ENCODE data around the gene GADL1.

The GADL1 gene

GRCh38 chr3:30810625-30811024, 83.8 kb downstream of the GADL1 start:
- no peak for FAIRE-seq

- no peak for FAIRE-seq
Measured at GRCh38 chr3:30805695-30806094, 88.8 kb downstream of the GADL1 start.

- FAIRE-seq: no peak
Measured at GRCh38 chr3:30804984-30805383, 89.5 kb downstream of the GADL1 start.

- no peak for FAIRE-seq
Measured at GRCh38 chr3:30795176-30795575, 99.3 kb downstream of the GADL1 start.

GRCh38 chr3:30793740-30794139, 100.7 kb downstream of the GADL1 start:
- FAIRE-seq: no peak

GRCh38 chr3:30790150-30790549, 104.3 kb downstream of the GADL1 start:
- no peak for FAIRE-seq

- no peak for FAIRE-seq
Measured at GRCh38 chr3:30786365-30786764, 108.1 kb downstream of the GADL1 start.

- FAIRE-seq: no peak
Measured at GRCh38 chr3:30779686-30780287, 114.7 kb downstream of the GADL1 start.

- FAIRE-seq: no peak
Measured at GRCh38 chr3:30778933-30779332, 115.5 kb downstream of the GADL1 start.

- FAIRE-seq: no peak
Measured at GRCh38 chr3:30777426-30778113, 116.9 kb downstream of the GADL1 start.

GRCh38 chr3:30776186-30776815, 118.2 kb downstream of the GADL1 start:
- no peak for FAIRE-seq

- no peak for FAIRE-seq
Measured at GRCh38 chr3:30775040-30775439, 119.4 kb downstream of the GADL1 start.

GRCh38 chr3:30774062-30774461, 120.4 kb downstream of the GADL1 start:
- no peak for FAIRE-seq

- FAIRE-seq: no peak
Measured at GRCh38 chr3:30770387-30770786, 124.1 kb downstream of the GADL1 start.

- peak; percentile 62 for FAIRE-seq
Measured at GRCh38 chr3:30768703-30769550, 125.5 kb downstream of the GADL1 start.

- no peak for FAIRE-seq
Measured at GRCh38 chr3:30768046-30768445, 126.4 kb downstream of the GADL1 start.

- FAIRE-seq: no peak
Measured at GRCh38 chr3:30766522-30766921, 127.9 kb downstream of the GADL1 start.

- no peak for FAIRE-seq
Measured at GRCh38 chr3:30764891-30765290, 129.6 kb downstream of the GADL1 start.

- no peak for FAIRE-seq
Measured at GRCh38 chr3:30764281-30764680, 130.2 kb downstream of the GADL1 start.

- no peak for FAIRE-seq
Measured at GRCh38 chr3:30761374-30761773, 133.1 kb downstream of the GADL1 start.

- no peak for FAIRE-seq
Measured at GRCh38 chr3:30760737-30761136, 133.7 kb downstream of the GADL1 start.

- FAIRE-seq: no peak
Measured at GRCh38 chr3:30760040-30760695, 134.3 kb downstream of the GADL1 start.

GRCh38 chr3:30756218-30756617, 138.2 kb downstream of the GADL1 start:
- no peak for FAIRE-seq
